Erythroblast (primary cell): Measurements from ENCODE around the gene TMEM52.

Experiments used
- DNase-seq, 2 experiments: peaks; one replicate each; lab custom pipeline; 2025; lab: John Stamatoyannopoulos, UW
- GATA1 ChIP-seq: IDR thresholded peaks from 2 replicates; pipeline ENCODE4 v1.6.1; 2011; ENCODE audit warnings: low read depth, mild to moderate bottlenecking, control low read depth, low read length, moderate library complexity
- POLR2A ChIP-seq: IDR thresholded peaks from 2 replicates; pipeline ENCODE4 v1.6.1; 2011; ENCODE audit warnings: mild to moderate bottlenecking, low read length

Gene TMEM52

DNA sequence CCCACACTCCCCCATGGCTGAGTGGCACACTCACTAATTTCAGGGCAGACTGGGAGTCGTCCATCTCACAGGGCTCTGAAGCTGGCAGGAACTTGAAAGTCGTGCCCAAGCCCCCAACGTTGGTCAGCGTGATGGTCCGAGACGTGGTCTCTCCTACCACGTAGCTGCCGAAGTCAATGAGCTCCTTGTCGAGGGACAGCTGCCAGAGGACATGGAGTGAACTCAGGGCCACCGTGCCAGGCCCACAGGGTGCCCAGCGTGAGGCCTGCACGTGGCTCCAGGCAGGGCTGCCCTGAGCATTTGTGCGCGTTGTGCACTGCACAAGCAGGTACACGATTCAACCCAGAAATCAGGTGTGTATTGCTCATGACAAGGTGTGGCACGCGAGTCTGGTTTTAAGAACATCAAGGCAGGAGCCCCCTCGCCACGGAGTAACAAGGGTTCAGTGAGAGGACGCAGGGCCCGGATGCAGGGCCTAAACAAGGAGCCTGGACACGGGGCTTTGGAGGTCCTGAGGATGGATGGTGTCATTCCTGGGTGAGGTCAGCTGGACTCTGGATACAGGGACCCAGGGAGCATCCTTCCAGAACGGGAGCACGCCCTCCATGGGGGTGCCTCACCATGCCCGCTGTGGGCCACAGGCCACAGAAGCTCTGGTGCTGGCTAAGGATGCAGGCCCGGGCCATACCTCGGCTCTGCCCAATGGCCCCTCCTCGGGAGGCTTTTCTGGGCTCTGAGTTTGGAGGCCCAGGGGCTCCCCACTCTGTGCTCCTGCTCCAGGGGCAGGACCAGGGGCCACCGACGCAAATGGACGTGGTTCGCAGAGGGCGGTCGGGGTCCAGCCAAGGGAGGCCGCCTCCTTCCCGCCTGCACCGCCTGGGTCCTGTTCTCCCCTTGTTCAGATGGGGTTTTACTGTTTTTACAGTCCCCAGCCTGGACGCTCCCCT, 37.8 kb upstream of the TMEM52 start:
- no peak for DNase-seq
- no peak for TF ChIP-seq GATA1
- no peak for TF ChIP-seq POLR2A

GRCh38 chr1:1956101-1956500, 37.0 kb upstream of the TMEM52 start:
- TF ChIP-seq GATA1 (no peak), POLR2A (no peak)
- DNase-seq, result no peak

DNA sequence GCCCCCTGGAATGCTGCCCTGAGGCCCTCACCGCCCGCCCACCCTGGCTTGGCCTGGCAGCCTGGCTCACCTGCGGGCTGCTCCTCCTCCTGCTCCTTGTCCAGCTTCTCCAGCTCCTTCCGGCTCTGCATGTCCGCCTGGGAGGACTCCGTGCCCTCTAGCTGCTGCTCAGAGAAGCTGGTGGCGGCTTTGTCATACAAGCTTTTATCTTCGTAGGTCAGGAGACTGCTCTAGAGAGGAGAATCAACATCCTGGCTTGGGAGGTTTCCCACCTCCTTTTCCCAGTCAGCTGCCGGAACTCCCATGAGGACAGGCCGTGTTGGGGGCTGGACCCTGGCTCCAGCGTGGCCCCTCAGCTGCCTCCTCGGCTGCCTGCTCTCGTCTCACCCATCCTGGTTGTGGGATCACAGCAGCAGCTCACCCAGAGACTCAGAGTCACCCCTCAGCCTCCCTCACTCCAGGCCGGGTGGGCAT, 36.6 kb upstream of the TMEM52 start:
- no peak for DNase-seq
- TF ChIP-seq GATA1 (no peak), POLR2A (no peak)

DNA sequence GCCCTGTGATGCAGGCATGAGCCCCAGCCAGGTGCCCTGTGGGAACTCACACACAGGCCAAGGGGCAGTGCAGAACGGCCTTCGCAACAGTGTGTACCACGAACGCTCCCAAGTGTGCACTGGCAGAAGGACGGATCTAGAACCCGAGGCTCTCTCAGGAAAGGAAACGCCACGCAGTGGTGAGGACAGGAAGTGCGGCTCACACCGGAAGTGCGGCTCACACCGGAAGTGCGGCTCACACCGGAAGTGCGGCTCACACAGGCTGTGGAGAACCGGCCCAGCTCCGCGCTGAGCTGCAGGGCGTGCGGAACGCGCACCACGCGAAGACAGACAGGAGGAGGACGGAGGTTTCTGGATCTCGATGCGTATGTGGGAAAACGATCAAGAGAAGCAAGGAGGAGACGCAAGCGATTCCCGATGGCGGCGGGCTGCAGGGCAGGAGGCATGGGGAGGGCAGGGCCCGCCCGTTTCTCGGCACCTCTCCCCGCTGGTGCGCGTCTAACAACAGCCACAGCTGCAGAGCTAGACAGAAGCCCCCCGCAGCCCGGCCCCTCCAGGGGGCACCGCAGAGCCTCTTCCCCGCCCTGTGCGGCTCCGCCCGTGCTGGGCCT, 35.9 kb upstream of the TMEM52 start:
- peak in 1 of 2 experiments; percentile 7 for DNase-seq

GRCh38 chr1:1954015-1954414, 34.9 kb upstream of the TMEM52 start:
- TF ChIP-seq POLR2A, result no peak
- TF ChIP-seq GATA1, result no peak

More for the DNA sequence above, 35.9 kb upstream of the TMEM52 start:
- TF ChIP-seq GATA1 (no peak), POLR2A (no peak)

GRCh38 chr1:1950940-1951339, 31.9 kb upstream of the TMEM52 start:
- TF ChIP-seq GATA1 (no peak), POLR2A (no peak)
- no peak for DNase-seq

More at GRCh38 chr1:1954015-1954414, 34.9 kb upstream of the TMEM52 start:
- no peak for DNase-seq

GRCh38 chr1:1948783-1949182, 29.7 kb upstream of the TMEM52 start:
- TF ChIP-seq POLR2A (no peak), GATA1 (no peak)
- DNase-seq, result no peak

DNA sequence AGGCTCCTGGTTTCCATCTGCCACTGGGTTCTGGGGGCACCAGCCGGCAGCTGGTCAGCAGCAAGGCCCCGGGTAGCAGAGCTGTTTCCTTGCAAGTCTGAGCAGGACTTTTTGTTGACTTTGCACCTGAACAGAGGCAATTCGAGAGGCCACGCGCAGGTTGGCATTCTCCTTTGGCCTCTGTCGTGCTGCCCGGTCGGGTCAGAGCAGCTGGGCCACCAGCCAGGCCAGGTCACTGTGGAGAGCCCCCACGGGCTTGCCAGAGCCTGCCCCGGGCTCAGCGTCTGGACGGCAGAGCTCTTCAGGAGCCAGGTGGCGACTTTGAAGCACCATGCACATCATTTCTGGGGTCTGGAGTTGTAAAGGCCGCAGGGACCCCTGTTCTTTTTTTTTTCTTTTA, 28.4 kb upstream of the TMEM52 start:
- TF ChIP-seq GATA1 (no peak), POLR2A (no peak)

GRCh38 chr1:1946540-1946939, 27.5 kb upstream of the TMEM52 start:
- no peak for DNase-seq
- no peak for TF ChIP-seq GATA1
- no peak for TF ChIP-seq POLR2A

More for the DNA sequence above, 28.4 kb upstream of the TMEM52 start:
- DNase-seq, result no peak

DNA sequence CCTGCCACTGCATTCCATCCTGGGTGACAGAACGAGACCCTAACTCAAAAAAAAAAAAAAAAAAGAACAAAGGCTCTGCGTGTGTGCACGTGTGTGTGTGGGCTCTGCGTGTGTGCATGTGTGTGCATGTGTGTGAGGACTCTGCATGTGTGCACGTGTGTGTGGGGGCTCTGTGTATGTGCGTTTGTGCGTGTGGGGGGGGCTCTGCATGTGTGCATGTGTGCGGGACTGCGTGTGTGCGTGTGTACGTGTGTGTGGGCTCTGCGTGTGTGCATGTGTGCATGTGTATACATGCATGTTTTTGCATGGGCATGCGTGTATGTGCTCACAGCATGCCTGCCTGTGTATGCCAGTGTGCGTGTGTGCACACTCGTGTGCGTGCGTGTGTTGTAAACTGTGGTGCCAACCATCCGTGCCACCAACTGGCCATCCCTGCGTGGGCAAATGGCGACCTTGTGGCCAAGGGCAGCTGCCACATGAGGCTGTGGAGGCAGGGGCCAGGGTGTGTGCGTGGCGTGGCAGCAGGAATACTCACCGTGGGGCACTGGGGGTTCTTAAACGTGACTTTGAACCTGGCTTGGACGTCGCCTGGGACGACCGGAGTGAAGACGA, 26.8 kb upstream of the TMEM52 start:
- TF ChIP-seq GATA1 (no peak), POLR2A (no peak)
- DNase-seq, result no peak

GRCh38 chr1:1943834-1944570, 24.9 kb upstream of the TMEM52 start:
- no peak for TF ChIP-seq GATA1
- no peak for TF ChIP-seq POLR2A
- peak; percentile 27 to 49 for DNase-seq

DNA sequence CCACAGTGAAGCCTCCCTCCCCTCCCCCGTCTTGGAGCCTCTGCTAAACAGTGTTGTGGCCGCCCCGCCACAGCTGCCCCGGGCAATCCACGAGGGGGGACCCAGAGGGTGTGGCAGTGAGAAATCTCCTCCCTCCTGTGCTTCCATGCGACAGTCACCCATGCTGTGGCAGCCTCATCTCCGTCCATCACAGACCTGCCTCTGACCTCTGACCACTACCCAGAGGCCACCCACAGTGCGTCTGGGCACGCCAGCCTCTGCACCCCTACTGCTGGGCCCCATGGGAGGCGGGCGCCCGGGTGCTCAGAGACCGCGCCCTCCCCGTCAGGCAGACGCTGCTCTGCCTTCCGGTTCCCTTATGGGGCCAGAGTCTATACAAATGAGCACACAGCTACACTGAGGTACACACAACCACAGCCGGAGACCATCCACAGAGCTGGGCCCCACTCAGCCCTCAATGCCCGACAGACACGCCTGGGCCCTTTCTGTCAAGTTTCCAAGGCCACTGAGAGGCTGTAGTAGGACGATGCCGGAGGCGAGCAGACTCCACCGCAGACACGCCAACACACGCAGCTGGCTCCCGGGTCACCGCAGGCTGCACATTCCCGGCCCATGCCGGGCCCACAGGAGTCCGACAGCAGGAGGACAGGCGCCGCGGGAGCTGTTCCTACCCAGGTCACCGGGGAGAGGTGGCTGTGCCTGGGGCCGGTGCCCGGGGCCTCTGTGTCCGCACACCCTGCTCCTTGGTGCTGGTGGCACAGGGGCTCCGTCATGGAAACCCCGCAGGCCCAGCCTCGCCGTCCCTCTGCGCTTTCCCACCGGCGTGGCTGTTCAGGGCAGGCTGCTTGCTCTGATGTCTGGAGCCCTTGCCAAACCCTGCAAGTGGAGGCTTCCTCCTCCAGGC, 23.9 kb upstream of the TMEM52 start:
- TF ChIP-seq GATA1 (no peak), POLR2A (no peak)
- no peak for DNase-seq

GRCh38 chr1:1941868-1942752, 23.0 kb upstream of the TMEM52 start:
- no peak for DNase-seq
- TF ChIP-seq GATA1 (no peak), POLR2A (no peak)
